ENCODE data around the gene TRAPPC4.

The TRAPPC4 gene

DNA sequence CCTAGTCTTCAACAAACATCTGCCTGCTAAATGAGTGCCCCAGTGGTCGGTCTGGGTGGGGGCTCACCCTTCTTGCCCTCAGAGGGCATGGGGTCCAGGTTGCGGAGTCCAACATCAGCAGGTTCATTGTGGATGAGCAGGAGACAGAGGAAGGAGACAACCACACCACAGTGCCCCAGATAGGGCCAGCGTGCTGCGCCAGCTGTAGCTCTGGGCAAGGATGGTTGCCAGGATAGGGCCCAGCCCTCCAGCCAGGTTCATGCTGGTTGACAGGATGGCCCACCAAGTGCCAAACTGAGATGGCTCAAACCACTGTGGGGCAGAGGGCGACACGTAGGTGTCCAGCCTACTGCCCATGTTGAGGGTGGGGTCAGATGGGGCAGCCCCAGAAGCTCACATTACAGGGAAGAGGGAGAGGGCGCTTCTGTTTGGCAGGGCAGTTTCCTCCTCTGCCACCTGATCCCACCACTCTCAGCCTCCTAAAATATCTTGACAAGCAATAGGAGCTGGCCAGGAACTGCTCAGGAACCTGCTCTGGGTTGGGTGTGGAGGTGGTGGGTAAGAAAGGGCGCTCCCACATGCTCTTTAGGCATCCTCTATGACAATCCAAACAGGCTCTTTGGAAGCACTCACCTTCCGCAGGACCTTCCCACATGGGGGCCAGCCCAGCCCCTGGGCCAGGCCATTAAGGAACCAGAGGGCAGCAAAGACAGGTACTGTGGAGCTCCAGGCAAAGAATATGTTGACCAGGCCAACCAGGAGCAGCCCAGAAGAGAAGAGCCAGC, 9.2 kb downstream of the TRAPPC4 start:
- no peak overlapping the region for H3K9ac ChIP-seq (ENCODE audit: low read depth, low read length)
- peaks cover 16% of the 10 kb centered on the region for H3K4me1 ChIP-seq (ENCODE audit: insufficient read depth, low read length)
- TF ChIP-seq EZH2 (IDR thresholded peaks at IDR 0.05; ENCODE audit: borderline replicate concordance, low read depth, low read length, severe bottlenecking) (no peak), CTCF (IDR thresholded peaks at IDR 0.05; ENCODE audit: borderline replicate concordance, extremely low read depth, low read length, poor library complexity, severe bottlenecking) (no peak)
- H3K4me3 ChIP-seq (ENCODE audit: low read depth in 1 of 2, low read length in 2 of 2), result no peak overlapping the region
- no peak overlapping the region for H3K4me2 ChIP-seq (ENCODE audit: insufficient read depth, low read length)
- ATAC-seq (ENCODE audit: insufficient read depth, low read depth), result no peak
- no peaks in the 10 kb centered on the region for H3K79me2 ChIP-seq (ENCODE audit: insufficient read depth, low read length)
- no peak overlapping the region for H2AFZ ChIP-seq (ENCODE audit: low read depth, low read length)
- no peaks in the 10 kb centered on the region for H3K9me3 ChIP-seq (ENCODE audit: insufficient read depth, low read length, severe bottlenecking)
- DNase-seq, result no peak
- H3K36me3 ChIP-seq (ENCODE audit: insufficient read depth, low read length), result peaks cover 27% of the 10 kb centered on the region
- H3K27me3 ChIP-seq (ENCODE audit: insufficient read depth, low read length, poor library complexity), result no peaks in the 10 kb centered on the region
- H4K20me1 ChIP-seq (ENCODE audit: insufficient read depth, low read length), result no peaks in the 10 kb centered on the region
- H3K27ac ChIP-seq (ENCODE audit: low read length), result no peak overlapping the region

GRCh38 chr11:119028346-119029068, 9.9 kb downstream of the TRAPPC4 start:
- Histone ChIP-seq H3K4me3 (ENCODE audit: low read depth in 1 of 2, low read length in 2 of 2) (no peak overlapping the region), H2AFZ (ENCODE audit: low read depth, low read length) (no peak overlapping the region), H3K27me3 (ENCODE audit: insufficient read depth, low read length, poor library complexity) (no peaks in the 10 kb centered on the region), H3K4me2 (ENCODE audit: insufficient read depth, low read length) (no peak overlapping the region), H3K79me2 (ENCODE audit: insufficient read depth, low read length) (no peaks in the 10 kb centered on the region), H3K27ac (ENCODE audit: low read length) (no peak overlapping the region), H3K4me1 (ENCODE audit: insufficient read depth, low read length) (peaks cover 16% of the 10 kb centered on the region), H3K9ac (ENCODE audit: low read depth, low read length) (no peak overlapping the region; the same call in 1 of the 2 replicates), H3K9me3 (ENCODE audit: insufficient read depth, low read length, severe bottlenecking) (no peaks in the 10 kb centered on the region), H3K36me3 (ENCODE audit: insufficient read depth, low read length) (peaks cover 20% of the 10 kb centered on the region), H4K20me1 (ENCODE audit: insufficient read depth, low read length) (no peaks in the 10 kb centered on the region)
- DNase-seq (no peak), ATAC-seq (ENCODE audit: insufficient read depth, low read depth) (no peak)
- TF ChIP-seq CTCF (IDR thresholded peaks at IDR 0.05; ENCODE audit: borderline replicate concordance, extremely low read depth, low read length, poor library complexity, severe bottlenecking) (no peak), EZH2 (IDR thresholded peaks at IDR 0.05; ENCODE audit: borderline replicate concordance, low read depth, low read length, severe bottlenecking) (no peak)

- Histone ChIP-seq H2AFZ (ENCODE audit: low read depth, low read length) (no peak overlapping the region), H3K36me3 (ENCODE audit: insufficient read depth, low read length) (peaks cover 15% of the 10 kb centered on the region), H3K4me1 (ENCODE audit: insufficient read depth, low read length) (peaks cover 16% of the 10 kb centered on the region), H3K4me2 (ENCODE audit: insufficient read depth, low read length) (no peak overlapping the region), H4K20me1 (ENCODE audit: insufficient read depth, low read length) (no peaks in the 10 kb centered on the region), H3K27ac (ENCODE audit: low read length) (no peak overlapping the region), H3K9ac (ENCODE audit: low read depth, low read length) (no peak overlapping the region), H3K4me3 (ENCODE audit: low read depth in 1 of 2, low read length in 2 of 2) (no peak overlapping the region), H3K79me2 (ENCODE audit: insufficient read depth, low read length) (no peaks in the 10 kb centered on the region), H3K9me3 (ENCODE audit: insufficient read depth, low read length, severe bottlenecking) (no peaks in the 10 kb centered on the region), H3K27me3 (ENCODE audit: insufficient read depth, low read length, poor library complexity) (no peaks in the 10 kb centered on the region)
- TF ChIP-seq EZH2 (IDR thresholded peaks at IDR 0.05; ENCODE audit: borderline replicate concordance, low read depth, low read length, severe bottlenecking) (no peak), CTCF (IDR thresholded peaks at IDR 0.05; ENCODE audit: borderline replicate concordance, extremely low read depth, low read length, poor library complexity, severe bottlenecking) (no peak)
- ATAC-seq (ENCODE audit: insufficient read depth, low read depth) (no peak), DNase-seq (no peak)
These were observed 10.4 kb downstream of the TRAPPC4 start for GRCh38 chr11:119029069-119029339.

All from DND-41 (cell line).